GM23338 (cell line): ENCODE measurements around the gene KRT9. TPM values are rescaled to one million over a fixed set of nuclear protein-coding genes. Genes with fewer than 3 reads are reported as not detected.

Source experiments
- ATAC-seq: fragments of 200-7000 bp; cut with Tn5 transposase; 3 replicates; pipeline ENCODE4 v1.9.1; 2020
- DNase-seq: peaks from one replicate; pipeline ENCODE4 v3.0.0-alpha.2; 2015; ENCODE audit warnings: low spot score
- H2AFZ ChIP-seq: fragments of 200-600 bp; sonication (generic); 2 replicates; pipeline ENCODE4 v1.8.0; 2016; ENCODE audit warnings: antibody characterized with exemption, mild to moderate bottlenecking, moderate library complexity
- H3F3A ChIP-seq: fragments of 200-600 bp; sonication (generic); replicated peaks from 2 replicates; pipeline ENCODE4 v1.8.0; 2017; ENCODE audit warnings: antibody characterized with exemption, mixed run types, low read depth
- H3K27ac ChIP-seq: fragments of 200-600 bp; sonication (generic); 2 replicates; pipeline ENCODE4 v1.6.1; 2016; ENCODE audit warnings: low read depth
- H3K27me3 ChIP-seq: fragments of 200-600 bp; sonication (generic); 2 replicates; pipeline ENCODE4 v1.8.0; 2016; ENCODE audit warnings: mild to moderate bottlenecking, mixed run types, moderate library complexity; ENCODE audit not compliant: insufficient read depth
- H3K36me3 ChIP-seq: fragments of 200-600 bp; sonication (generic); 2 replicates; pipeline ENCODE4 v1.8.0; 2016; ENCODE audit warnings: mild to moderate bottlenecking; ENCODE audit not compliant: insufficient read depth
- H3K4me1 ChIP-seq: fragments of 200-600 bp; sonication (generic); 2 replicates; pipeline ENCODE4 v1.8.0; 2016; ENCODE audit warnings: mild to moderate bottlenecking, moderate library complexity; ENCODE audit not compliant: insufficient read depth
- H3K4me2 ChIP-seq: fragments of 200-600 bp; sonication (generic); 2 replicates; pipeline ENCODE4 v1.7.1; 2017; ENCODE audit warnings: mixed run types
- H3K4me3 ChIP-seq: fragments of 200-600 bp; sonication (generic); 2 replicates; pipeline ENCODE4 v1.6.1; 2016; ENCODE audit warnings: mixed run types
- H3K79me2 ChIP-seq: fragments of 200-600 bp; sonication (generic); replicated peaks from 2 replicates; pipeline ENCODE4 v1.8.0; 2017; ENCODE audit warnings: mild to moderate bottlenecking; ENCODE audit not compliant: insufficient read depth
- H3K9me2 ChIP-seq: fragments of 200-600 bp; sonication (generic); 2 replicates; pipeline ENCODE4 v1.8.0; 2017; ENCODE audit not compliant: insufficient read depth
- H4K20me1 ChIP-seq: fragments of 200-600 bp; sonication (generic); replicated peaks from 2 replicates; pipeline ENCODE4 v1.8.0; 2017; ENCODE audit warnings: mild to moderate bottlenecking; ENCODE audit not compliant: insufficient read depth
- H3K27ac Mint-ChIP-seq: 2 replicates; pipeline ENCODE4 v1.8.0; 2020; ENCODE audit warnings: inconsistent platforms, mild to moderate bottlenecking, moderate library complexity, mixed read lengths
- H3K27me3 Mint-ChIP-seq: 3 replicates; pipeline ENCODE4 v1.8.0; 2022; ENCODE audit warnings: low read depth, mild to moderate bottlenecking, moderate library complexity, mixed read lengths, inconsistent platforms; ENCODE audit not compliant: insufficient read depth, poor library complexity
- H3K36me3 Mint-ChIP-seq: 3 replicates; pipeline ENCODE4 v1.8.0; 2021; ENCODE audit warnings: low read depth, mild to moderate bottlenecking, inconsistent platforms, moderate library complexity, mixed read lengths
- H3K4me1 Mint-ChIP-seq: 3 replicates; pipeline ENCODE4 v1.8.0; 2020; ENCODE audit warnings: mild to moderate bottlenecking, inconsistent platforms, mixed read lengths
- H3K4me3 Mint-ChIP-seq: 3 replicates; pipeline ENCODE4 v1.8.0; 2021; ENCODE audit warnings: moderate library complexity, mild to moderate bottlenecking, inconsistent platforms, mixed read lengths
- H3K9me3 Mint-ChIP-seq: 3 replicates; pipeline ENCODE4 v1.8.0; 2020; ENCODE audit warnings: moderate library complexity, mild to moderate bottlenecking, inconsistent platforms, mixed read lengths
- CREB1 ChIP-seq: fragments of 250-450 bp; sonication (Bioruptor Pico); IDR thresholded peaks from 2 replicates; pipeline ENCODE4 v1.5.0; 2020; ENCODE audit warnings: low read depth, mild to moderate bottlenecking, moderate library complexity
- CTCF ChIP-seq, 2 experiments: fragments of 200-600 bp in 1 of 2; sonication (generic) in 1 of 2; conservative IDR thresholded peaks; 2 replicates each; pipeline versions ENCODE4 v1.5.1 to v1.6.1; 2016 to 2017; ENCODE audit warnings: antibody characterized with exemption in 2 of 2, low read depth in 2 of 2, mild to moderate bottlenecking in 2 of 2, moderate library complexity in 1 of 2
- ETS1 ChIP-seq: IDR thresholded peaks from 2 replicates; pipeline ENCODE4 v1.6.1; 2016; ENCODE audit warnings: antibody characterized with exemption
- EZH2 ChIP-seq: fragments of 200-600 bp; sonication (generic); IDR thresholded peaks from one replicate; pipeline ENCODE4 v1.8.0; 2017; ENCODE audit warnings: antibody characterized with exemption, mild to moderate bottlenecking, low read depth; ENCODE audit not compliant: unreplicated experiment
- EZH2phosphoT487 ChIP-seq: fragments of 200-600 bp; sonication (generic); IDR thresholded peaks from one replicate; pipeline ENCODE4 v1.8.1; 2018; ENCODE audit warnings: antibody characterized with exemption; ENCODE audit not compliant: unreplicated experiment
- JUNB ChIP-seq: IDR thresholded peaks from one replicate; pipeline ENCODE4 v1.6.1; 2016; ENCODE audit warnings: antibody characterized with exemption; ENCODE audit not compliant: unreplicated experiment
- NANOG ChIP-seq: IDR thresholded peaks from 2 replicates; pipeline ENCODE4 v1.6.1; 2016; ENCODE audit warnings: antibody characterized with exemption, borderline replicate concordance
- POLR2AphosphoS5 ChIP-seq: IDR thresholded peaks from 2 replicates; pipeline ENCODE4 v1.6.1; 2016; ENCODE audit warnings: antibody characterized with exemption, low read depth
- REST ChIP-seq: IDR thresholded peaks from one replicate; pipeline ENCODE4 v1.6.1; 2018; ENCODE audit warnings: antibody characterized with exemption; ENCODE audit not compliant: unreplicated experiment
- STAT1 ChIP-seq: IDR thresholded peaks from one replicate; pipeline ENCODE4 v1.6.1; 2016; ENCODE audit warnings: antibody characterized with exemption; ENCODE audit not compliant: unreplicated experiment
- ZNF114 ChIP-seq: fragments of 250-450 bp; sonication (Bioruptor Pico); IDR thresholded peaks from 2 replicates; pipeline ENCODE4 v1.5.0; 2020; ENCODE audit warnings: mild to moderate bottlenecking, moderate library complexity
- ZNF331 ChIP-seq: fragments of 250-450 bp; sonication (Bioruptor Pico); IDR thresholded peaks from 2 replicates; pipeline ENCODE4 v1.5.0; 2020; ENCODE audit warnings: low read depth, mild to moderate bottlenecking, moderate library complexity
- ZNF462 ChIP-seq: fragments of 250-450 bp; sonication (Bioruptor Pico); IDR thresholded peaks from 2 replicates; pipeline ENCODE4 v1.5.0; 2020; ENCODE audit warnings: mild to moderate bottlenecking, moderate library complexity
- polyA plus RNA-seq: library from polyadenylated mRNA; unstranded; fragments of >200 nt; fragmentation: Nextera tagmentation; extraction: Ambion mirVana; gene quantifications from 2 replicates; pipeline ENCODE4 v1.2.1, GENCODE V29; 2016
- total RNA-seq: library from RNA; depleted of rRNA; stranded (reverse); fragments of >200 nt; shearing (Covaris generic); gene quantifications from 2 replicates; pipeline ENCODE4 v1.2.3, GENCODE V29; 2014

KRT9 gene
- total and polyA plus RNA-seq, 2 experiments from 2014 or later: not detected

GRCh38 chr17:41600318-41600717 lies 28.5 kb upstream of the KRT9 start:
- no peak overlapping the region for H3K27ac Mint-ChIP-seq
- H2AFZ ChIP-seq: no peak overlapping the region
- no peak for TF ChIP-seq EZH2phosphoT487
- no peak for TF ChIP-seq EZH2
- TF ChIP-seq ETS1: no peak
- no peak for TF ChIP-seq CREB1 (CRISPR knock-in tag)
- TF ChIP-seq JUNB: no peak
- no peak for TF ChIP-seq POLR2AphosphoS5
- no peak for TF ChIP-seq CTCF (conservative IDR thresholded peaks at IDR 0.05; ENCODE audit: low read depth in 2 of 2)
- no peak for TF ChIP-seq ZNF331
- no peak for TF ChIP-seq REST
- TF ChIP-seq NANOG: no peak
- TF ChIP-seq ZNF114: no peak
- TF ChIP-seq STAT1: no peak
- no peak for TF ChIP-seq ZNF462 (CRISPR knock-in tag)
- H3K36me3 ChIP-seq: no peaks in the 10 kb centered on the region
- H3K27ac ChIP-seq: no peak overlapping the region
- H3K4me3 ChIP-seq: no peak overlapping the region
- DNase-seq (no peak), ATAC-seq (no peak)
- H3F3A ChIP-seq: no peaks in the 10 kb centered on the region
- H3K4me1 ChIP-seq: no peaks in the 10 kb centered on the region
- no peaks in the 10 kb centered on the region for H3K27me3 ChIP-seq
- H3K79me2 ChIP-seq: no peaks in the 10 kb centered on the region
- H3K27me3 Mint-ChIP-seq: peaks cover 7% of the 10 kb centered on the region
- no peaks in the 10 kb centered on the region for H3K9me2 ChIP-seq
- no peaks in the 10 kb centered on the region for H3K4me1 Mint-ChIP-seq
- H3K4me2 ChIP-seq: no peak overlapping the region
- no peaks in the 10 kb centered on the region for H4K20me1 ChIP-seq
- H3K4me3 Mint-ChIP-seq: no peak overlapping the region
- no peaks in the 10 kb centered on the region for H3K36me3 Mint-ChIP-seq
- H3K9me3 Mint-ChIP-seq: peaks cover 2% of the 10 kb centered on the region; the same call in 2 of the 3 replicates
